ENCODE measurements around the gene CENPB.
"Not testable (repeated sequence)": the region's sequence is repeated elsewhere in the genome, so short reads cannot be mapped to it uniquely, and the experiment has no call there.

Gene CENPB

DNA sequence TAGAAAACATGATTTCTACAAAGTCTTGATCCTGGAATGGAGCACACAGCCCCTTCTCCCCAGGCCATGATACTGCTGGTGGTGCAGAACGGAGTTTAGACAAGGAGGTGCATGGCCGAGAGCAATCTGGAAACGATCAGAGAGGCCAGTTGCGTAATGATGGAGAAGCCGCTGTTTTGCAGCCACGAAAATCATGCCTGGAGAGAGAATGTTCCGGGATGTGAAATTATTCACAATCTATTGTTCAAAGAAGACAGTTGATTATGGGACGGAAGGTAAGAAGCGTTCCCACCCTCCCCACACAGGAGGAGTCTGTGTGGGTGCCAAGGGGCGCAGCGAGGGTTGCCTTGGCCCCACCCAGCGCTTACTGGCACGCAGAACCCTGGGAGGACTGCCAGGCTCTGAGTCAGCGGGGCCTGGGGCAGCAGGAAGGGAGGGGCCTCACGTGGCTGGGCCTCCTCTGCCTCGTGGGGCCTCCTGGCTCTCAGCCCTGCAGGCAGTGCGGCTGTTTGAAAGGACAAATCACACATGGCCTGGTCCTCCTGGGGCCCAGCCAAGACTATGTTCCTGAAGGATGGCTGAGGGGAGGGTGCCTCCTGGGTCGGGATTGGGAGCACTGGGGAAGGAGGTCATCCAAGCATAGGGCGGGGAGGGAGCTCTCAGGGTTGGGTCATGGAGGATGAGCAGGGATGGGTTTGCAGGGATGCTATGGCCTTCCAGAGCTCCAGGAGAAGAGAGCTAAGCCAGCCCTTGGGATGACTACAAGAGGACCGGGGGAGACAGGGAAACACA, 25.1 kb upstream of the CENPB start:
- DNase-seq, result peak; percentile 94

DNA sequence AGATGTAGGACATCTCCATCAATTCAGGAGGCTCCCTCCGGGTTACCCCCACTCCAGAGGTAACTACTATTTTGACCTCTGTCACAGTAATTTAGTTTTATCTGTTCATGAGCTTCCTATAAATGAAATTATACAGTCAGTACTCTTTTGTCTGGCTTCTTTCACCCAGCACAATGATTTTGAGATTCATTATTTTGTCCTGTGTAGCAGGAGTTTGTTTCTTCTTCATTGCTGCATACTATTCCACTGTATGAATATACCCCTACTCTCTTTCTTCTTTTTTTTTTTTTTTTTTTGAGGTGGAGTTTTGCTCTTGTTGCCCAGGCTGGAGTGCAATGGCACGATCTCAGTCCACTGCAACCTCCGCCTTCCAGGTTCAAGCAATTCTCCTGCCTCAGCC, 22.0 kb upstream of the CENPB start:
- DNase-seq, result no peak

DNA sequence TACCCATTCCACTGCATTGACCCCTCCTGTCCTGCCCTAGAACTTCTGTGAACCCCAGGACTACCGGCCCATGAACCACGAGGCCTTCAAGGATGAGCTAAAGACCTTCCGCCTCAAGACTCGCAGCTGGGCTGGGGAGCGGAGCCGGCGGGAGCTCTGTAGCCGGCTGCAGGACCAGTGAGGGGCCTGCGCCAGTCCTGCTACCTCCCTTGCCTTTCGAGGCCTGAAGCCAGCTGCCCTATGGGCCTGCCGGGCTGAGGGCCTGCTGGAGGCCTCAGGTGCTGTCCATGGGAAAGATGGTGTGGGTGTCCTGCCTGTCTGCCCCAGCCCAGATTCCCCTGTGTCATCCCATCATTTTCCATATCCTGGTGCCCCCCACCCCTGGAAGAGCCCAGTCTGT, 18.2 kb upstream of the CENPB start:
- DNase-seq, result no peak

DNA sequence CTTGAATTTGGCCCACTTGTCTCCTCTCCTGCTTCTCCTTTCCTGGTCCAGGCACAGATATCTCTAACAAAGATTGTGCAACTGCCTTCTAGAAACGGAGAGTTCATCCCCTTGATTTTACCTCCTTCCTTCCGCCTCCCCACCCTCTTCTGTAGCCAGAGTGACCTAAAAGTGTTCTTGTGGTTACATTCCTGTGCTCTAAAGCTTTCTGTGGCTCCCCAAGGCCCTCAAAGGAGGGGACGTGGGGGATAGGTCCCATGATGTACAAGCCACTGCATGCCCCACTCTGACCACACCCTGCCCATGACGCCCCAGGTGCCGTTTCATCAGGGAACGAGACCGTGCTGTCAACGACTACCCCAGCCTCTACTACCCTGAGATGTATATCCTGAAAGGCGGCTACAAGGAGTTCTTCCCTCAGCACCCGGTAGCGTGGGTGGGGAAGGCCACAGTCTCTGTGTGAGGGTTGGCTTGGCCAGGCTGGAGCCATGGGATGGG, 17.8 kb upstream of the CENPB start:
- DNase-seq, result no peak

DNA sequence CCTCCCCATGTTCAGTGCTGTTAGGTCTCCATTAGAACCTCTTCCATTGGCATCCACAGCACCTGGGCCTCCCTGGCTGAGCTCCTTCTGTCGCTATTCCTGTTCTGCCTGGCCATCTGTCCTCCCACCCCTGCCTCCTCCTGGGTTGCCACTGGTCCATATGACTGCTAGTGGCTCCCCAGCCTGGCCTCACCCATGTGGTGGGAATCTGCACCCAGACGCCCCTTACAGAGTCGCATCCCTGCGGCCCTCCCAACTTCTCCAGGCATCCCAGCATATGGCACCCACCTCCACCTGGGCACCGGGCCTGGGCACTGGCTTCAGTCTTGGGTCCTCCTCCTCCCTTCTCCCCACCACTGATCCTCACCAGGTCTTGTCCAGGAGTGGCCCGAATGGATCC, 17.3 kb upstream of the CENPB start:
- no peak for DNase-seq

DNA sequence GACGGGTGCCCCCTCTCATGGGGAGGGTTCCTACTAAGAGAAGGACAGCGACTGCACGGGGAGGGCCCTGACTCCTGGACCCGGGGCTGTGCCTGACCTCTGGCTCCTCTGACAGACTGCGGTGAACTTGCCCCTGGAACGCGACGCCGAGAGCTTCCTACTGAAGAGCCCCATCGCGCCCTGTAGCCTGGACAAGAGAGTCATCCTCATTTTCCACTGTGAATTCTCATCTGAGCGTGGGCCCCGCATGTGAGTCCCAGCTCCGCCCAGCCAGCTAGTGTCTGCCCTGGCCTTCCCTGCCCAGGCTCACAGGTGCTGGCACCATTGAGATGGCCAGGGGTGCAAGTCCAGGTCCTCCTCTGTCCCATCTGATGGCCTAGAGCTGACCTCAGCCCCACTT, 16.7 kb upstream of the CENPB start:
- no peak for DNase-seq

DNA sequence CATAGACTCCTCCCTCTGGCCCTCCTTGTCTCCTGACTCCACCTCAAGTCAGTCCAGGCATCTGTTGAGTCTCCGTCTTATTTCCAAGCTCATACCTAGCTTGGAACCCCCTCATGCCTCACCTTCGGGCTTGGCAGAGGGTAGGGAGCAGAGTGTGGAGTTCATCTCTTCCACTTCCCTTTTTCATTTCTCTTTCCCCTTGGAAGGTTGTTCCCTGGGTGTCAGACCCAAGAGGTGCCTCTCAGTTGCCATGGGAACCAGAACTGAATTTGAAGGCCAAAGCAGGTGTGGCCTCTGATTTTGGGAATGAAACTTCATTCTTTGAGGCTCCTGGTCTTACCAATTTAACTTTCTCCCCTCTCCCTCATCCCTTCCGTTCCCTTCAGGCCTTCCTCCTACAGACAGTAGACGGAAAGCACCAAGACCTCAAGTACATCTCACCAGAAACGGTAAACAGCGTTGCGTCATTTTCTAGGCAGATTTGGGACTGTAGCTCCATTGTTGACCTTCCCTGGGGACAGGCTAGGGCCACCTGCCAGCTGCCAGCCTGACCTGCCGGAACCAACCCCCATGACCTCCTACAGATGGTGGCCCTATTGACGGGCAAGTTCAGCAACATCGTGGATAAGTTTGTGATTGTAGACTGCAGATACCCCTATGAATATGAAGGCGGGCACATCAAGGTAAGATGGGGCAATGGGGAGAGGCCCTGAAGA, 16.1 kb upstream of the CENPB start:
- no peak for DNase-seq

DNA sequence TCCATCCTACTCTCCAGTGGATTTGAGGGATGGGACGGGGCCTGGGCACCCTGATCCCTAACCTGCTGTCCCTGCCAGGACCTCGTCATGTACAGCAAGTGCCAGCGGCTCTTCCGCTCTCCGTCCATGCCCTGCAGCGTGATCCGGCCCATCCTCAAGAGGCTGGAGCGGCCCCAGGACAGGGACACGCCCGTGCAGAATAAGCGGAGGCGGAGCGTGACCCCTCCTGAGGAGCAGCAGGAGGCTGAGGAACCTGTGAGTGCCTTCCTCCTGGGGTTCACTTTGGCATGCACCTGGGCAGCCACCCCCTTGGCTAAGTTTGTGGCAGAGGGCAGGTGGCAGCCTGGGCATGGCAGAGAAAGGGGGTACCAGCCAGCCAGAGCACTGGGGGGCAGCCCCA, 15.3 kb upstream of the CENPB start:
- no peak for DNase-seq

DNA sequence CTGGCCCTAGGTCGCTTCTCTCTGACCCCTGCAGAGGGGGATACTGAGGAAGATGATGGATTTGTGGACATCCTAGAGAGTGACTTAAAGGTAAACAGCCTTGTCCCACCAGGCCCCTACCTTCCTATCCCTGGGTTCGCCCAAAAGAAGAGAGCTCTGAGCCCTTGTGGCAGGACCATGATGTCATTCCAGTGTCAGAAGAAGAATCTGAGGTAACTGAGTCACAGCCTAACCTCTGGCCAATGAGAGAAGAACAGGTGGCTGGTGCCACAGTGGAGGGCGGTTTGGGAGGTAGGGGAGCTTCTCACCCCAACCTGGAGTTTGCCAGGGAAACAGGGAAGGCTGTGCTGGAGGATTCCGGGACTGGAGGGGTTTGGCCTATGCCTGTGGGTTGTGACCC, 14.8 kb upstream of the CENPB start:
- DNase-seq, result no peak

DNA sequence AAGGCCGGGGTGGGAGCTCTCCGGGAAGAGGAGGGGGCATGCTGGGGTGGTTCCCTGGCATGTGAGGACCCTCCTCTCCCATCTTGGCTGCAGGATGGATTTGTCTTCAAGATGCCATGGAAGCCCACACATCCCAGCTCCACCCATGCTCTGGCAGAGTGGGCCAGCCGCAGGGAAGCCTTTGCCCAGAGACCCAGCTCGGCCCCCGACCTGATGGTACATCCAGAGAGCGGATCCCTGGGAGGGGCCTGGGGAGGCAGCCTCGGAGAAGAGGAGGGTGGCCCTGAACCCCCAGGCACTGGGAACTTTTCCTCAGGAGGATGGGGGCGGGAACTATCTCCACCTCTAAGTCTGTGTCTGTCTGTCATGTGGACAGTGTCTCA, 14.3 kb upstream of the CENPB start:
- no peak for DNase-seq

DNA sequence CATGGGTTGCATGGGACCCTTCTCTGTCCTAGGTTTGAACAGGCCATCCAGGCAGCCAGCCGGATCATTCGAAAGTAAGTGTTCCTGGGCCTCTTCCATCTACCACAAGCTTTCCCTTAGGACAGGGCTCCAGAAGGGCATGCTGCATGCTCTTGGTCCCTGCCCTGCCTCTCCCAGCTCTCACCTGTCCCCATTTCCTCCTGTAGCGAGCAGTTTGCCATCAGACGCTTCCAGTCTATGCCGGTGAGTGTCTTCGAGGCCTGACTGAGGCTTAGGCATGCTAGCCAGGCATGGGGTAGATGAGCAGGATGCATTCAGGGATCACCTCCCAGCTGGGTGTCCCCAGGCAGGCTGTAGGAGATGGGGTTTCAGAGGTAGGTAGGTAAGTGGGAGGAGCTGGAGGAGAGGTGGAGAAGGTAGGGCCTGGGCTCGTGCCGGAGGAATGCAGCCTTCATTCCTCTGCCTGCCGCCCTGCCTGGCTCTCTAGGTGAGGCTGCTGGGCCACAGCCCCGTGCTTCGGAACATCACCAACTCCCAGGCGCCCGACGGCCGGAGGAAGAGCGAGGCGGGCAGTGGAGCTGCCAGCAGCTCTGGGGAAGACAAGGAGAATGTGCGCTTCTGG, 13.8 kb upstream of the CENPB start:
- no peak for DNase-seq

DNA sequence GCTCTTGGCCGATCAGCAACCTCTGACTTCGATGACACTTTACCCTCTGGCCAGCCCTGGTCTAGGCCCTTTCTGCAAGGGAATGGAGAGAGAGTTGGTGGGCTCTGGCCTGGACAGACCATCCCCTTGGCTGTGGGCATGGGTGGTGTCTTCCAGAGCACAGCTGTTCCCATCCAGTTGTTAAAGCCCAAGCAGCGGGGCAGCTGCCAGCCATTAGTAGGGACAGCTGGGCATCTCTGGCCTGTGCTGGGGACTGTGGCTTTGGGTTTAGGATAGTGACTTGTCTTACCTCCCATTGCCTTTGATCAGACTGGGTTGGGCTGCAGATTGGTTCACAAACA, 12.3 kb upstream of the CENPB start:
- DNase-seq, result no peak

DNA sequence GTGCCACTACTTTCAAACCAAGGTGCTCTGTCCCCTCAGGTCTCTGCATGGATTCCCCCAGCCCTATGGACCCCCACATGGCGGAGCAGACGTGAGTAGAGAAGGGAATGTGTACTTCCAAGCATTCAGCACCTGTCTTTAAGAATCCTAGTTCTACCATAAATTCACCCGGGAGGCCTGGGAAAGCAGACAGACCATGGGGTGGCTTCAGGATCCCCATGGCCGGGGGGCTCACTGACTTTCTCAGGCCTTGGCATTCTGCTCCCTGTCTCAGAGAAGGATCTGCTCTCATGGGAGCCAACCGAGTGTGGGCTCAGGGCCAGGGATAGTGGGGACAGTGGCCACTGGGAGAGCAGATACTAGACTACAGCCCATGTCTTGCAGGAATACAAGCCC, 11.8 kb upstream of the CENPB start:
- no peak for DNase-seq

DNA sequence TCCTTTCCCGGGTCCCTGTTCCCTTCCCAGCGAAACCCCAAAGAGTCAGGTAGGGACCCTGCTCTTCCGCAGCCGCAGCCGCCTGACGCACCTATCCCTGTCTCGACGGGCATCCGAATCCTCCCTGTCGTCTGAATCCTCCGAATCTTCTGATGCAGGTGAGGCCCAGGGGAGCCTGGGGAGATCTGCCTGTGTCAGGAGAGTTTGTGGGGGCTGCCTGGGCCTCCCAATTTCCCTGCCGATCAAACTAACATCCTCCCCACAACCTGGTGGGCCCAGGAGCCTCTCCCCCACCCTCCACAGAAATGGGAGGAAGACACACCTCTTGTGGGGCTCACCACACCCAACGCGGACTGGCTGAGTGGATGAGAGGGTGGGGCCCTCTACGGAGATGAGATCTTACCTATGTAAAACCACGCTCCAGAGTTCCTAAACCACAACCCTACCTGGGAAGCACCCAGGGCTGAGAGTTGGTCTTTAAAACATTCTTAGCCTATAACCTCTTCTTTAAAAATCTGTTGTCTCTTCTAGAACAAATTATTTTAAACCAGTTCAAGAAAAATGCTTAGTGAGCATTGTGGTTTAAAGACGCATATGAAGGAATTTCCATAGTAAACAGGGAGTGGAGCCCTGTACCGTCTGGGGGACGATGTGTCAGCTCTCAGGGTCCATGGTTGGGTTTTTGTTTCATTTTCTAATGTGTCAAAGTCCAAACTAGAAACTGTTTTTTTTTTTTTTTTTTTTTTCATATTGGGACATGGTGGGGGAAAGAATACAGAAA, 11.2 kb upstream of the CENPB start:
- peak; percentile 11 for DNase-seq

DNA sequence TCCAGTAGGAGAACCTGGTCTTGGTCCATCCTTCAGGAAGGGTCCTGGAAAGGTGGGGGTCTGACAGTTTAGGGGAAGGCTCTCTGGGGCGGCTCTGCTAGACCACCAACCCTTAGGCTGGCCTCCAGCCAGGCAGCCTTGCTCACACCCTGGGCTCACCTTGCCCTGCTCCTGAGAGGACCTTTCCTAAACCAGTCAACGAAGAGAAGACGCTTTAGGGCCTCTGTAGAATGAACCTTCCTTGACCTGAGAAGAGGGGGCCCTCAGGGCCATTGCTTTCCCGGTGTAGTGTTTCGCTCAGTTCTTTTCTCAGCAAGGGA, 10.6 kb upstream of the CENPB start:
- DNase-seq, result no peak

DNA sequence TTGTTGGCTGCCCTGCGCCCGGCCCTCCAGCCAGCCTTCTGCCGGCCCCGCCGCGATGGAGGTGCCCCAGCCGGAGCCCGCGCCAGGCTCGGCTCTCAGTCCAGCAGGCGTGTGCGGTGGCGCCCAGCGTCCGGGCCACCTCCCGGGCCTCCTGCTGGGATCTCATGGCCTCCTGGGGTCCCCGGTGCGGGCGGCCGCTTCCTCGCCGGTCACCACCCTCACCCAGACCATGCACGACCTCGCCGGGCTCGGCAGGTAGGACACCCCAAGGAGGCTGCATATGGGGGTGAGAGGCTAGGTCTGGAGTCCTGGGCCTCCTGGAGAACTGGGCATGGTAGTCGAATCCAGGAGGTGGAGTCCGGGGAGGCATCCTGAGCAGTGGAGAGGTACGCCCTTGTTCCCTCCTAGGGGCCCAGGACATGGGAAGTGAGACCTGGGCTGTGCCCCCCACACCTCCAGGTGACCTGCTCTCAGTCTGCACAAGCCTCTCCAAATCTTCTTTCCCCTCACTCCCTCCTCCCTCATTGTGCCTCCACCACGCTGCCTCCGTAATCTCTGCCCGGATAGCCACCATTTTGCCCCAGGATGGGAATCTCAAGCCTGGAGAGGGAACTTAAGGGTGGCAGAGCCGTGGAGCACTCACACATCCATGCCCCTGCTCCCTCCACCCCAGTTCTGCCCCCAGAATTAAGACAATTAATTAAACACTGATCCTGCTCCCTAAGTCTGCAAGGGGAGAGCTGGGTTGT, 10.1 kb upstream of the CENPB start:
- DNase-seq, result no peak

DNA sequence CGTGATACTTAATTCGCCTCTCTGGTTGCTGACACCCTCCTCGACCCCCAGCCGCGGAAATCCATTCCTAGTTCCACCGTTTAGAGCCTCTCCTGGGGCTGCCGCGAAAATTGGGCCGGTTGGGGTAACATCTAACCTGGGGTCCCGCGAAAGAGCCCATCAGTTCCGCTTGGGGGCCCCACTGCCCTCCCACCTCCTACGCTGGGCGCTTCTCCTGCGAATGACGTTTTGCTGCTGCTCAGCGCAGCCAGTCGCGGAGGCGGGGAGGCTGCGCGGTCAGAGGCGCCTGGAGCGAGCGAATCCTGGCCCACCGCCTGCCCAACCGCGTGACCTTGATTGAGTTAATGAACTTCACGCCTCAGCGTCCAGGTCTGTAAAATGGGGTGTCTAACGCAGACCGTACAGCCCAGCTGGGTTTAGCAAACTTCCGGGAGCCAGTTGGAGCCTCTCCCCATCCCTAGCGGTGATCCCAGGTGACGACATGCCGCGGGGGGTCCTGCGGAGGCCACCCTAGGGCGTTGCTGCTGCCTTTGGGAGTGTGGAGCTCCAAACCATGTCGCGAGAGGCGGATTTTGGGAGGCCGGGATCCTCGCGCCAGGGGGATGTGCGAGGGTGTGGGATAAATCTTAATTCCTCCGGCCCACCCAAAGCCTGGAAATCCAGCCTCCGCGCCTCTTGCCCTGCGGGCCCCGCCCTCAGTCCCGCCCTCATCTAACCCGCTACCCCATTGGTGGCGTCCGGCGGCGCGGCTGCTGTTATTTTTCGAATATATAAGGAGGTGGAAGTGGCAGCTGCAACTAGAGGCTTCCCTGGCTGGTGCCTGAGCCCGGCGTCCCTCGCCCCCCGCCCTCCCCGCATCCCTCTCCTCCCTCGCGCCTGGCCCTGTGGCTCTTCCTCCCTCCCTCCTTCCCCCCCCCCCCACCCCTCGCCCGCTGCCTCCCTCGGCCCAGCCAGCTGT, 9.2 kb upstream of the CENPB start, which contains the start of gene CDC25B:
Gene CDC25B (plus strand): TSS at position 800 of the 958 bp plus-strand sequence. CDS start 222 bp downstream, outside the sequence.
- peak; percentile 88 for DNase-seq

DNA sequence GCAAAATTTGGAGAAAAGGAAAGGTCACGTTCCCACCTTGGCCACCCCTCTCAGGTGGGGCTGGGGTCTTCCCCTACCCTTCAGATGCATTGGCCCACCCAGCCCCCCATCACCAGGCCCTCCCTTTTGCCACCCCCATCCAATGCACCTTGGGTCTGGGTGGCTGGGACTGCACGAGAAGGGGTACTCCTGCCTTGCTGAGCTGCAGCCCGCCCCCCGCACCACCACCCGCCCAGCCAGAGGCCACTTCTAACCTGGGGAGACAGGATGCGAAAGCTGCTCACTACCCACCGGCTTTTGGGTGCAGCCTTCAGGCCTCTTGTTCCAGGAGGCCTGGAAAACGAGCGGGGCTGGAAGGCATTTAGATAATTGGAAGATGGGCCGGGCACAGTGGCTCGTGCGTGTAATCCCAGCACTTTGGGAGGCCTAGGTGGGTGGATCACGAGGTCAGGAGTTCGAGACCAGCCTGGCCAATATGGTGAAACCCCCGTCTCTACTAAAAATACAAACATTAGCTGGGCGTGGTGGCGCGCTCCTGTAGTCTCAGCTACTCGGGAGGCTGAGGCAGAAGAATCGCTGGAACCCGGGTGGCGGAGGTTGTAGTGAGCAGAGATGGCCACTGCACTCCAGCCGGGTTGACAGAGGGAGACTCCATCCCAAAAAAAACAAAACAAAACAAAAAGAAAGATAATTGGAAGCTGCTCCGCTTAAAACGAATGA, 8.3 kb upstream of the CENPB start:
- DNase-seq, result no peak

DNA sequence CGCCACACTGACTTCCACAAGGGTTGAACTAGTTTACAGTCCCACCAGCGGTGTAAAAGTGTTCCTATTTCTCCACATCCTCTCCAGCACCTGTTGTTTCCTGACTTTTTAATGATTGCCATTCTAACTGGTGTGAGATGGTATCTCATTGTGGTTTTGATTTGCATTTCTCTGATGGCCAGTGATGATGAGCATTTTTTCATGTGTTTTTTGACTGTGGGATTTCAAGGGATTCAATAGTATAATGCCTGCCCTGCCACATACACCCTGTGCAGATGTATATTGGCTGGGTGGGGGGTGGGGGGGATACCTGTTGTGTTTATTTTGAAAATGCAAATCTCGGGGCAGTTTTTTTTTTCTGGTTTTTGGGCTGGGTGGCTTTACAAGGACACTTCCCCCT, 7.6 kb upstream of the CENPB start:
- DNase-seq, result not testable (repeated sequence)

DNA sequence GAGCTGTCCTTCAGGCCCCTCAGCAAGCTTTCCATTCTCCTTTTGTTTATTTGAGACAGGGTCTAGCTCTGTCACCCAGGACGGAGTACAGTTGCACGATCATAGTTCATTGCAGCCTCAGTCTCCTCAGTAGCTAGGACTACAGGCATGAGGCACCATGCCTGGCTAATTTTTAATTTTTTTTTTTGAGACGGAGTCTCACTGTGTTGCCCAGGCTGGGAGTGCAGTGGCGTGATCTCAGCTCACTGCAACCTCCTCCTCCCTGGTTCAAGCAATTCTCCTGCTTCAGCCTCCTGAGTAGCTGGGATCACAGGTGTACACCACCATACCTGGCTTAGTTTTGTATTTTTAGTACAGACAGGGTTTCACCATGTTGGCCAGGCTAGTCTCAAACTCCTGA, 2.7 kb upstream of the CENPB start:
- DNase-seq, result not testable (repeated sequence)

DNA sequence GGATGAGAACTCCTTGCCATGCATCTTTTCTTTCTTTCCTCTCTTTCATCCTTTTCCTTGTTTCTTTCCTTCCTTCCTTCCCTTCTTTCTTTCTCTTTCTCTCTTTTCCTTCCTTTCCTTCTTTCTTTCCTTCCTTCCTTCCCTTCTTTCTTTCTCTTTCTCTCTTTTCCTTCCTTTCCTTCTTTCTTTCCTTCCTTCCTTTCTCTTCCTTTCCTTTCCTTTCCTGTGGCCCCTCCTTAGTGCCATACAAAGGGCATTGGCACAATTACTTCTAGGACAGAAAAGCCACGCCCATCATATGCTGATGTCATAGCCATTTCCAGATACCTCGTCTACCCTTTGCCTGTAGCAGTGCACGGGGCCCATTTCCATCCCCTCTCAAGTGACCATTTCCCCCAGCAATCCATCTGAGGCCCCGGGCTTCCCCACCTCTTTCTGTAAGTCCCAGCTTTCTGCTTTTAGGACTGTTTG, 2.2 kb upstream of the CENPB start:
- DNase-seq, result no peak

All from NCI-H1105 (cell line).